PFSK-1 (cell line): ENCODE measurements around the gene FADS3.

Experiments used
- POLR2AphosphoS5 ChIP-seq: IDR thresholded peaks from 2 replicates; pipeline ENCODE4 v1.6.1; 2012; ENCODE audit warnings: low read depth, mild to moderate bottlenecking, control low read depth, low read length, moderate library complexity
- REST ChIP-seq, 2 experiments: IDR thresholded peaks; 2 replicates each; pipeline versions ENCODE4 v1.6.1 to v1.8.0; 2011 to 2012; ENCODE audit warnings: low read depth in 2 of 2, low read length in 2 of 2, control low read depth in 1 of 2, inconsistent platforms in 1 of 2, mild to moderate bottlenecking in 1 of 2, moderate library complexity in 1 of 2; ENCODE audit not compliant: insufficient read depth in 1 of 2
- TAF1 ChIP-seq: IDR thresholded peaks from 2 replicates; pipeline ENCODE4 v1.6.1; 2012; ENCODE audit warnings: low read length, control low read depth, borderline replicate concordance; ENCODE audit not compliant: insufficient read depth

DNA sequence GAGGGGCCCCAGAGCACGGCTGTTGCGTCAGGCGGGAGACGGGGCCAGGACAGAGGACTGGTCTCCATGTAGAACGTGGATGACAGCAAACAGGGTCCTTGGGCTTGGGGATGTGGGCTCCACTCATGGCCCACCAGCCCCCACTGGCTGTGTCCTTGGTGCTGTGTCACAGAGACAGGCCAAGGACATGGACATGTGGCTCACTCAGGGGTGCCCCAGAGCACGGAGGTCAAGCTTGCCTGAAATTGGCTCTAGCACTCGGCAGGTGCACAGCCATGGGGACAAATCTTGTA is 48.9 kb downstream of the FADS3 start:
- no peak for TF ChIP-seq POLR2AphosphoS5
- TF ChIP-seq TAF1: no peak
- no peak for TF ChIP-seq REST (IDR thresholded peaks at IDR 0.05; ENCODE audit: insufficient read depth in 1 of 2, low read depth in 2 of 2, low read length in 2 of 2)
